Stimulated activated CD4-positive, alpha-beta T cell treated with anti-CD3 and anti-CD28 coated beads, Interleukin-1b, Interleukin-23, amount 100 ng/mL, for 24 hours (primary cell): ENCODE data around the gene CREB3L2.
"Not testable (repeated sequence)": the region's sequence is repeated elsewhere in the genome, so short reads cannot be mapped to it uniquely, and the experiment has no call there.

Experiments
- DNase-seq, 4 experiments: peaks; one replicate each; pipeline ENCODE4 v3.0.0-alpha.2; 2020; ENCODE audit warnings: low read depth in 4 of 4, low spot score in 1 of 4

Gene CREB3L2

DNA sequence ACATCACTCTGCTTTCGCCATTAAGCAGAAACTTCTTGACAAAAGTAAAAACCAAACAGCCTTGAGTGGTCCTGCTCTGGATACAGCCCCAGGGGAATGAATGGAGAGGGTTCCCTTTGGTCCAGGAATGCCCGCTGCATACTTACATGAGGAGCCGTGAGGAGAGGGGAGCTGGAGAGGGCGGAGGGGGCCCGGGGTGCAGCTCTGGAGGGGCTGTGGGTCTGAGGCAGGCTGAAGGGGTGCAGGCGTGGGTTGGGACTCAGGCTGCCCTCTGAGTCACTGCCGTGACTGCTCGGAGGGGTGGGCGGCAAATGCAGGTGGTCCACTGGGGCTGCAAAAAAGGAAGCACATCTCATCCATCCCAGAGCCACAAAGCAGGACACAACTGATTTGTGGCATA, 93.8 kb downstream of the CREB3L2 start:
- DNase-seq, result no peak

DNA sequence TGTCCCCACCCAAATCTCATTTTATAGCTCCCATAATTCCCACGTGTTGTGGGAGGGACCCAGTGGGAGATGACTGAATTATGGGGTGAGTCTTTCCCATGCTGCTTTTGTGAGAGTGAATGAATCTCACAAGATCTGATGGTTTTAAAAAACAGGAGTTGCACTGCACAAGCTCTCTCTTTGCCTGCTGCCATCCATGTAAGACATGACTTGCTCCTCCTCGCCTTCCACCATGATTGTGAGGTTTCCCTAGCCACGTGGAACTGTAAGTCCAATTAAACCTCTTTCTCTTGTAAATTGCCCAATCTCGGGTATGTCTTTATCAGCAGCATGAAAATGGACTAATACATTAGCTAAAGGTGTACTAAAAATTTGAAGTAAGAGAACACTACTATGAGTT, 95.2 kb downstream of the CREB3L2 start:
- DNase-seq, result not testable (repeated sequence)

DNA sequence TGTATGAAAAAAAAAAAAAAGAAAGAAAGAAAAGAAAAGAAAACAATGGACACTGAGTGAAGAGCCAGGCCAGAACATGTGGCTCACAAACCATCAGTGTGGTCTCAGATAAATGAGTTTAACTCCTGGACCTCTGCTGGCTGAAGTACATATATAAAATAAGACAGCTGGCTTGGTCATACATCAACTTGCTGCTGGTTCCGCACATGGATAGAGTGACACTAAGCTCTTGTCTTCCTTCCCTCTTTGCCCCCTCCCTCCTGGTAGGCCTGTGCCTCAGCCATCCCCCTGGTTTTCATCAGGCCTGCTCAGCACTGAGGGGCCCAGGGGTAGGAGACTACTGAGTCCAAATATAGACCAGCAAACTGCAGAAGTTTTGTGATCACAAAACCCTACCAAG, 97.1 kb downstream of the CREB3L2 start:
- DNase-seq, result no peak

DNA sequence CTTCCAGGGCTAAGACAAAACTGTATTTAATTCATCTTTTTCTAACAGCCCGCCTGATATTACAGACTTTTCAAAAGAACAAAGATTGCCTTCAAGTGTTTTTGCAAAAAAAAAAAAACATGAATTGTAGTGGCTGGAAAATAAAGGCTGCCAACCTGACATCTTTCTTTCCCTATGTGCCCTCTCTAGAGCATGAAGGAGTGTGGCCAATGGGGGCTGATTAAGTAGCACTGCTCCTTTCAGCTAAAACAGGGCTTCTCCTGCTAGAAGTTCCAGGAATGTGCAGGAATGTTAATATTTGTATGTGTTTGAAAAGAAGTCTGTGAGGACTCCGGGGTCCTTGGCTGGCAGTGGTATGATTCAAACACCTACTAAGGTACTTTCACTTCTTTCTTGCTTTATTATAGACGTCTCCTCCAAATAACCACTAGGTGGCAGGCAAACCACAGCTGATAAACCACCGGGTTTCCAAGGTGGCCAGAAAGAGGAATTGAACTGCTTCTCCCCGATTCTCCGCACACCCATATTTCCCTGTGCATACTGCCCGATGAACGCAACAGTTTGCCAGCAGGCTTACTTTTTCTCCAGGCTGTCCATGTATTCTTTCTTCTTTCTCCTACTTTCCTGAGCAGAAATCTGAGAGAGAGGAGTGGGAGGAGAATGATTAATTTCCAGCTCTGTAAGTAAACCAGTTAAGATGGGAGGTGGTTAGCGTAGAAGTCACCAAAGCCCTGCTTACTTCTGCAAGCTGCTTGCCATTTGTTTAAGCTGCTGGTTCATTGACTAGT, 98.3 kb downstream of the CREB3L2 start:
- DNase-seq, result peak in 2 of 4 experiments; percentile 19 to 28

DNA sequence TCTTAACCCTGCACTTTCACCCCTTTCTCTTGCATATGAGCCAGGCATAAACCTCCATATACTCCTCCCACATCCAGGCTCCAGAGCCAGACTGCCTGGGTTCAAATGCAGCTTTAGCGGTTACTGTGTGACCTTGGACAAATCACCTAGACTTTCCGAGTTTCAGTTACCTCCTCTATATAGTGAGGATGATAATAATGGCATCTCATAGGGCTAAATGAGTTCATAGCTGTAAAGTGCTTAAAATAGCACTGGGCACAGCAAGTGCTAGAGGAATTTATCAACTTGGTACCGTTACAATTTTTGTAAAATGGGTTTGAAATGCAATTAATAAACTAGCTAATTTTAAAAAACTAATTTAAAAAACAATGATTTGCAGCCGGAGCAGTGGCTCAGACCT, 101.7 kb downstream of the CREB3L2 start:
- no peak for DNase-seq

DNA sequence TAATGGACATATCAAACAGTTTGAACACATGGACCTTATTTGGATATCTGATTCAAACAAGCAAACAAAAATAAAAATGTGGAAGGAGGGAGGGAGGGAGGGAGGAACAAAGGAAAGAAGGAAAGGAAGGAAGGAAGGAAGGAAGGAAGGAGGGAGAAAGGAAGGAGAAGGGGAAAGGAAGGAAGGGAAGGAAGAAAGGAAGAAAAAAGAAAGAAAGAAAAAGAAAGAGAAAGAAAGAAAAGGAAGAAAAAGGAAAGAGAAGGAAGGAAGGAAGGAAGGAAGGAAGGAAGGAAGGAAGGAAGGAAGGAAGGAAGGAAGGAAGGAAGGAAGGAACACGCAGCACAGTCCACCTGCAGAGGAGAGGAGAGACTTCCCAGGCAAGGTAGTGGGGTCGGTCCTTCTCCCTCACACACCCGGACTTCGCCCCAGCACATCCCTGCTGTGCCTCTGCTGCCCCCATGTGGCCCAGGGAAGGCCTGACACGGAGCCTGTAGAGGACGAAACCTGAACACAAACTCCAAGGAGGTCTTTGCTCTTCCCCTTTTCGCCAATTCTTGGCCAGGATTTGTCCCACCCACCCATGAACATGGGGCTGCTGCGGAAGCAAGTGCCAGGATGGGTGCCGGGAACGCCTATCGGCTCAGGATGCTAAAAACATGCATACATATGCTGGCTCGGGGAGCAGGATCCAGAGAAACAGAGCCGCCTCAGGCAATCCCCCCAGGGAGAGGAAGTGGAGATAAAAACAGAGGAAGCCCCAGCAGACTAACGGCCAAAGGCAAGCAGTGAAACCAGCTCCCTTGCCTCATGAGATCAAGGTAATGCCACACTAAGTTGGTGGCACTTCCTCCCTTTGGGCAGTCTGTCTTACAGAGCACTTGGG, 102.8 kb downstream of the CREB3L2 start:
- peak; percentile 53 to 71 (median 63) for DNase-seq

DNA sequence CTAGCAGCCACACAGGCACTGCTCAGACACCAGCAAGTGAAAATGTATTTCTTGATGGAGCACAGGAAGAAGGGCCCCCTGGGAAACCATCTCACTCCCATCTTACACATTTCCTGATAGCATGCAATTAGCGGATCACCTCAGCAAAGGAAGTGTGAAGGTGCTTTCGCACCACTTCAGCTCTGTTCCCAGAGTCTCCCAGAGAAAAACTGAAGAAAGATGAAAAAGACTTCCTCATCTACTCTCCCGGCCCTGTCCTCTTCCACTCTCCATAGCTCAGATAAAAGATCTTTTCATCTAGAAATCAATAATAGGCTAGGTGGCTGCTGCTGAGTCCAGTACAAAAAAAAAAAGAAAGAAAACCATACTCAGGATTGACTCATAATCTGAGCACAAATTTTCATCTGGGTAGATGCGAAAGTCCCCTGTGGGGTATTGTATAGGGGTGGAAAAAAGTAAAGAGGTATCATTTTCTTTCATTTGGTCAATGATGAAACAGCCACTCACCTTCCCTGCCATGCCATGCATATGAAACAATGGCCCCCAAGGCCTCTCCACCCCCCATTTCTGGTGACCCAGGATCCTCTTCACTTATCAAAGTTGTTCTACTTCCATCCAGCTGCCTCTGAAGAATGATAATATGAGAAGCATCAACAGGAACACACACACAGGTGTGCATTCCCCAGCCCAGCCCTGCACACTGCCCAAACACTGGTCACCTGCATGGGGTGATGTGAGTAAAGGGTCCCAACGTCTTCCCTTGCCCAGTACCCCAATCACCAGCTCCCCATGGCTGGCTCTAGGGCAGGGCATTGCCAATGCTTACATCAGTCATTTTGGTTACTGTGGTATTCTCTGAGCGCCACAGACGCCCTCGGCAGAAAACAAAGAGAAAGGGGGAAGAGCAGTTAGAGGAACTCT, 106.3 kb downstream of the CREB3L2 start:
- no peak for DNase-seq

DNA sequence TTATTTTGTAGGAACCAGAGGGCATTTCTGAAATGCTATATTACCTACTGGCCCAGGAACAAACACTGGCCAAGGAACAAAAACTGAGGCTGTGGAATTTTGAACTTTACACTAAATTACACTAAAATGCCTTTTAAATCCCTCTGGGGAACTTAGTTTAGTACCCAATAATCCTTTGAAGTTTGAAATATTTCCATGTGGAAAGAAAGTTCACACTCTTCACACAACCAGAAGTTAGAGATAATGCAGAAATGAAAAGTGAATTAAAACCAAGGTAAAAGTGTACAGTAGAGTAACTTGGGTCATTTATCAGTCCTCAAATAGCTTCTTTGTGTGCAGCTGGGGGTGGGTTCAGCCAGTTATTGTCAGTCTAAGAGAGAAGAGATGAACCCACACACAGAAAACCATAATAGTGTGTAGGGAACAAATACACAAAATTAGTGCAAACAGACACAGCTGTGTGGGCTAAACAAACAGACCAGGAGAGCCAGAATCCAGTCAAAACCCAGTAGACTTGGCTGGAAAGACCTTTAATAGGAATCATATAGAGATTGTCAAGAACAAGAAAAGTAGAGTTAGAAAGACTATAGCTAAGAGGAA, 108.6 kb downstream of the CREB3L2 start:
- no peak for DNase-seq

DNA sequence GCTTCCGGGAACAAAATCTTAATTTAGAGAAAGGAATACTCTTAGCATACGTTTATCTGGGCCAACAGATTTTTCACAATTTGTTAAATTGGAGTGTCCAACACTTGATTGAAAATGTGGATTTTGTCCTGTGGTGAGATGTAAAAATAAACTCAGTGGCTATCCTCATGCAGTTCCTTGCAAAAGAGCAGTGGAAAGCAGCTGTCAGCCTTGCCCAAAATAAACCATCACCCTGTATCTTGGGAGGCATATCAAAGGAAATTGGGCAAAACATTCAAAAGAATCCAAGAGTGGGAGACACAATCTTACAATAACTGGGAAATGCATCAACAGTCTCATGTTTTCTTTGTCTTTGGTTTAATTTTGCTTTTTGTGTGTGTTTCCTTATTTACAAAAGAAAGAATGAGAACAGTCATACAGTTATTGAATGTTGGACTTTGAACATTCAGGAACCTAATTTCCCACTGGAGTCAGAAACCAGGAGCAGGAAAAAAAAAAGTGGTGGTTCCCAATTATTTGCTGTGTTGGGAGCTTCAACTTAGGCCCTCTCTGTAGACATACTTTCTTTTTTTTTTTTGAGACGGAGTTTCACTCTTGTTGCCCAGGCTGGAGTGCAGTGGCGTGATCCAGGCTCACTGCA, 110.8 kb downstream of the CREB3L2 start:
- DNase-seq, result no peak

DNA sequence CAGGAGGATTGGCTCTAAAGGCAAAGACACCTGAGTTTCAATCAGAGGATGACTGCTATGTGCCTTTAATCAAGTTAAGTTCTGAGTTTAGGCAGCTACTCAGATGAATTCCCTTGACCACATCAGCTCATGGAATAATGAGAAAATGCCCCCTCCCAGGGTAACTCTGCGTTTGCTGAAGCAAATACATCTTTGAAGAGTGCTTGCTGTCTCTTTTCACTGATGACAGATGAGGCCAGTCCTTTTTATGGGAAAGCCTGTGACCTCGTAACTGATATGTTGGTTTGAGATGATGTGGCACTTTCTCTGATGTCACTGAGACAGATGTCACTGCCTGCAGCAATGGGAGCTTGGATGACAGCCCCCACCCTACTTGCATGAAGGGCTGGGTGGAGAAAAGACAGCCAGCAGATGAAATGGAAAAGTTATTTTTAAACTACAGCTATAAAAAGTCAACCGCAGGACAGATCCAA, 111.4 kb downstream of the CREB3L2 start:
- DNase-seq, result no peak

DNA sequence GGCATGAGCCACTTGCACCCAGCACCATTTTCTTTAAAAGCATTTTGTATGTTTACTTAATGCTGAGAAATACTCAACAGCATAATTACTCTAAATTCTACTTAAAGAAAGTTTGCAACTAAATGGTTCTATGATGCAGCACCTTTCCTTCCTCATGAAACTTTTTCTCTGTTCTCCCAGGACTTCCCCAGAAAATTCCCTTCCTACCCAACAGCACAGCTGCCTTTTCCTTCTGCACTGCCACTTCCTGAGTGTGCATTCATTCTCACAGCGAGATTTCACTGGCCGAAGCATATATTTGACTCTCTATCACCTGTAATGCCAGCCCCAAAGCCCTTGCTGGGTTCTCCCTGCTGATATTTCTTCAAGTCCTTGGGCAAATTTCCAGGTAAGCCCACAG, 113.6 kb downstream of the CREB3L2 start:
- DNase-seq, result no peak

DNA sequence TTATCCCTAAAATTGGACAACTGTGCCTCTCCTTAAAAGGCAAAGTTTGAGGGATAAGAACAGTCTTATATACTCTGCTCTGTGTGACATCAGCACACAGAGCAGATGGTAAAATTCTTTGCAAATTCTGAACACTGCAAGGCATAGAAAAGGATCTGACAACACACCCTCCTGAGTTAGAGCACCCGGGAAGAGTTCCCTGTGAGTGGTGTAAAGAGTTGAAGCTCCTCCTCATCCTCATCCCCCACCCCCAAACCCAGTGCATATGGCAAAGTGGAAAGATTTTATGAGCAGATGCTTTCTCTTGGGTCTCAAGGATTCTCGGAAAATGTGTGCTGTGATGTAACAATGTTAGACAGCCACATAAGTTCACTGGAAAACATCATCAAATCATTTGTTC, 115.1 kb downstream of the CREB3L2 start:
- DNase-seq, result no peak

DNA sequence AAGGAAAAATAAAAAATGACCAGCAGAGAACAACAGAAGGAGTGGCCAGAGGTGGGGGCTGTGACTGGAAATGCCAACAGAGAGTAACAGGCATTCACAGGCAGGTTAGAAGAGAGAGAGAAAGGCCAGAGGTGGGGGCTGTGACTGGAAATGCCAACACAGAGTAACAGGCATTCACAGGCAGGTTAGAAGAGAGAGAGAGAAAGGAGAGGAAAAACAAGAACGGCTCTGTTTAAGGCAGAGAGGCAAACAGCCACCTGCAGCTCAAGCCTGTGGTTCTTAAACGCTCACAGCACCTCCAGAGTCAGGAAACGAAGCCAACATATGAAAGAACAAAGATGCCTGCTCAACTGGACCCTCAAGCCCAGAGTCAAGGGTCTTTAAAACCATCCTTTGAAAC, 115.6 kb downstream of the CREB3L2 start:
- no peak for DNase-seq

DNA sequence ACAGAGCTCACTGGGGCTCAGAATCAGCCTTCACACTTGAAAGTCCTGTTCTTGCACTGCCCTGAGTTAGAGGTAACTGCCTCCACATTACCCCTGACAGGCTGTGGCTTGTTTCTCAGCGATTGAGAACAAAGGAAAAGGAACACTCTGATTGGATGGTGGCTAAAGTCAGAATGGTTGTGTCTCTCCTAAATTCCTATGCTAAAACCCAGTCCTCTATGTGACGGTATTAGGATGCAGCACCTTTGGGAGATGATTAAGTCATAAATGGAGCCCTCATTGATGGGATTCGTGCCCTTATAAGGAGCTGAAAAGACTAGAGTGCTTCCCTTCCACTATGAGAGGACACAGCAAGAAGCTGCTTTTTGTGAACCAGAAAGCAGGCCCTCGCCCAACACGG, 116.2 kb downstream of the CREB3L2 start:
- no peak for DNase-seq

DNA sequence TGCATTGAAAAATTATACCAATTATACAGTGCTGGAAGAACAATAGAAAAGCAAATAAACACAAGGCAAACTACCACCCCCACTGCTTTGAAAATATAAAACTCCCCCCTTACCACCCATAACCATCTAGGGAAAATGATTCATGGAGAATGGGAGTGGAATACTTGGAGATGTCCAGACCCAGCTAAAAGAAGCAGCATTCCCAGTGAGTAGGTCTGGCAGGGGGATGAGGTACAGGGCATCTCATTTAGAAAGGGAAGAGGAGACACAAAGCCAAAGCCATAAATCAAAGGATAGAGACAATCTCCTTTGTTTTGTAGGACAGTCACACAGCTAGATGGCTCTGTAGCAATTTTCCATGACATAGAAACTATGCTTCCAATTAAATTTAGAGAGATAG, 119.1 kb downstream of the CREB3L2 start:
- DNase-seq, result no peak

DNA sequence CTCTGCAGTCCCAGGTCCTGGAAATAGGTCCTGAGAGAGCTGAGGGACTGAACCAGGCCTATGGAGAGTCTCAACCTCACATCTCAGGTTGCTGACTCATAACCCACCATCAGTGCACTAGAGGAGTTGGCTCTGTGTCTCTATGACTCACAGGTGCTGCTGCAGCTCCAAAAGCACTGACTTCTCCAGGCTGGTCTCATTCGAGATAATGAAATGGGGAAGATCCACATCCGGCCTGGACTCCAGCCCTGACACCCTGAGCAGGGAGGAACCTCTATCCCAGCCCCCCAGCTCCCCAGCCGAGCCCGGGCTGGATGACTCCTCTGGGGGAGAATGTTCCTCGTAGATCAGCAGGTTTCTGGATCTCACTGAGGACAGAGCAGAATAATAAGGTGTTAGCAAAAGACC, 119.6 kb downstream of the CREB3L2 start:
- DNase-seq, result no peak

DNA sequence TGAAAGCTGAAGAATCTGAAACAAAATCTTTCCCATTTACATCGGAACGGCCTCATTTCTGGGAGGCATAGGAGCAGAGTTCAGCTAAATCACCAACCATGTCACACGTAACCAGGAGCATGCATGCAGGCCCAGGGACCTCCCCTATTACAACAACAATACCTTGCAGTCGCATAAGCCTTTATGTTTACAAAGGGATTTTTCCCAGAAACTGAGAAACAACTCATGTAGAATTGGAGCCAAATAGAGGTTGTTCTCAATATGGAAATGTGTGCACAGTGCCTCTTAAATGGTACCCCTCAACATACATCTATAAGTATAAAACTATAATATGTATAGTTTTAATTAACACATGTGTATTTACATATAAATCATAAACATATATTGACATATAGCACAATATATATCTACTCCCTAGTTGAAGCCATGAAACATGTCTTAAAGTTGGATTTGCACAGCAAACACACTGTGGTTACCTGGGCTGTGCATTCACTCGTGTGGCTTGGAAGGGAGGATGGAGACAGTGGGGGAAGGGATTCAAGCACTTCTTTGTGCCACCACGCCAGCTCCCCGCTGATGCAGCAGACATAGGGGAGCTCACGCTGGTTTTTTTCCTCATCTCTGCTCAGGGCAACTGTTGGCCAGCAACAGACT, 120.2 kb downstream of the CREB3L2 start:
- no peak for DNase-seq

DNA sequence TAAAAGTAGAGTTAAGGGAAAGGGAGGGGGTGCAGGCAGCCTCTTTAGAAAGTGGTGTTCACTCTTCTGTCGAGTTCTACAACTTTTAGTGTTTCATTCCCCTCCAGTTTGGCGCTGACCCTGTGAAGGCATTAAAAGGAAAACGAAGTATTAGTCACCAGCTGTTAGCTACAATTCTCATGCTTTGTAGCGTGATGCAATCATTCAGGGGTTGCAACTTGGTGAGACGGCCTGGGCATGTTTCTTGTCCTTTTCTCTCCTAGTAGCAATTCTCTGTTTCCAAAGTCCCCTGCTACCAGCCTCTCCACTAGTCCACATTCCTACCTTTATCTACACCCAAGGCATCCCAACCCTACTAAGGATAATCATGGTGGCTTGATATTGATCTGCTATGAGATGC, 121.5 kb downstream of the CREB3L2 start:
- DNase-seq, result no peak

DNA sequence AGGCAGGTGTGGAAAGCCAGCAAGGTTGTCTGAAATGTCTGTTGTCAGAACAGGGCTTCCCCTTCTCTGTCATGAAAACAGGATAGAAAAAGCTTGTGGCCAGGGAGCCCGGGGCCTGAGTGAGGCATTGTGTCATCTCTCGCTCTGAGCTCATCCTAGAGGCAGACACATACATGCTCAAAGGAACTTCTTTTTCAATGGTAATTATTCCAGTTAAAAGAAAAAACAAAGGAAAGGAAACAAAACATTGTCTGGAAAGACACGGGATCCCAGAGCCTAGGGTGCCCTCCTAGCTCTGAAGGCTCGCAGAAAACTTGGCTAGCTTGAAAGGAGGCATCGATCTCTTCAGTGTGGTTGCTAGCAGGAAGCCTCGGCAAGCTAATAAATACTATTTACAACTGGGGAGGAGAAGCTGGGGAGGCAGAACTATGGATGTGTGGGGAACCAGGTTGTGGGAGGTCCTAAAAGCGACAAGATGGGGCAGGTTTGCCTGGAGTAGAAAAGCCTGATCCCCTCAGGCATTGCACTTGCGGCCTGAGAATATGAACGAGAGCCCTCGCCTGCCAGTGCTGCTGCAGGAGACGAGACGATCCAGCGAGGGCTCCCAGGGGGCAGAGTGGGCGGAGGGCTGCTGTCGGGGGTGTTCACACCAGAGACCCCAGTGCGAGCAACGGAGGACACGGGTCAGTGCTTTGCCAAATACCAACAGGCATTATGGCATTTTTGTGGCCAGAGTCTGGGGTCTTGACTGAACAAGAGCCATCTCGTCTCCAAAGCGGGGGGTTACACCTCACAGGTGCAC, 122.3 kb downstream of the CREB3L2 start:
- DNase-seq, result no peak
